Activated CD4-positive, CD25-positive, alpha-beta regulatory T cell (primary cell): Measurements from ENCODE around the gene FSD2.

ENCODE experiments used
- DNase-seq, 4 experiments: peaks; one replicate each; lab custom pipeline; 2025; lab: John Stamatoyannopoulos, UW

FSD2 gene

DNA sequence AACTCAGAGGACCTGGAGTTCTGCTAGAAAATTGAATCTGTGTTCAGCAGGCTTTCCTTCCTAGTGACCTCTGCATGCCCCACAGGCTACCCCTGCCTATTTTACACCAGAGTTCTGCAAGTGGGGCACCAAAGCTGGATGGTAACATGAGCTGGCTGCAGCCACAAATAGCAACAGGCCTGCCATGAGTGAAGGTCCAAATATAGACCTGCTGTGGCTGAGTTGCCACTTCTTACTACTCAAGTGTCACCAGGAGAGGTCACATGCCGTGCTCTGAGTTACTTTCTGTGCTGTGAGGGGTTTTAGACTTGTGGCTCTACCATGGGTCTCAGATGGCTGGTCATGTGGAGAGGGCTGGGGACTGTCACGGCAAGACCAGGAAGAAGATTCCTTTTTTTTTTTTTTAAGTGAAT lies at the start of gene FSD2:
TSS of gene FSD2 (minus strand) at position 76 of the 413 bp plus-strand sequence. CDS start 18,679 bp downstream, outside the sequence.
- no peak for DNase-seq

DNA sequence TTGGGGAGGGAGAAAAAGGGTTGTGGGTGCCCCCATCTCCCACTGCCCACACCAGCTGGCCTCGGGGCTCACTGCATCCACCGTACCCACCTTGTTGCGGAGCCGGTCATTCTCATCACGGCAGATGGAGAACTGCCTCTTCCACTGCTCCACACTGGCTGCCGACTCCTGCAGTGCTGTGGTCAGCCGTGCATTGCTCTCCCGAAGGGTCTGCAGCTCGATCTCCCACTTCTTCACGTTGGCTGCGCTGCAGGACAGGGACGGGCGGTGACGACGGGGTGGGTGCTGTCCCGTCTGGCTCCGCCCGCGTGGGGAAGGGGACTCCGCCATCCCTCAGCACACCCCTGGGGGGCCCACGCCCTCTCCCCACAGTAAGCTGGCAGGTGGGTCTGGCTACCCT lies 48.7 kb upstream of the FSD2 start:
- no peak for DNase-seq

GRCh38 chr15:82852941-82853561 lies 47.2 kb upstream of the FSD2 start:
- DNase-seq, result no peak

GRCh38 chr15:82851981-82852511 lies 46.2 kb upstream of the FSD2 start:
- DNase-seq, result no peak

DNA sequence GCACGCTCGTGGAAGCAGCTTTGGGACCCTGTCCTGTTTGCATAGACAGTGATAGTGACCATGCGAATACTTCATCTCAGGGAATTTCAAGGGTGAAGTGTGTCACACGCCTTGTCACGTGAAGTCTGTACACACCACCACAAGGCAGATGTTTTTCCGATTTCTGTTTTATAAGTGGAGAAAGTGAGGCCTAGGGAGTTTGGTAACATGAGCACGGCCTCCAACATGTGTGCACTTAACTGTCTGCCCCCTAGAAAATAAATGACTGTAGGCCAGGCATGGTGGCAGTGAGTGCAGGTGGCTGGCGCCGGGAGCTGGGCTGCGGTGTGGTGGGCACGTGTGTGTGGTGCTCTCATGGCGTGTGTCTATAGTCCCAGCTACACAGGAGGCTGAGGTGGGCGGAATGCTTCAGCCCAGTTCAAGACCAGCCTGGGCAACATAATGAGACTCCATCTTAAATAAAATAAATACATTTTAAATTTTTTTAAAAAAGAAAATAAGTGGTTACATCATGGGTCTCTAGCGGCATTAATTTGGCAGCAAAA lies 45.5 kb upstream of the FSD2 start:
- no peak for DNase-seq

DNA sequence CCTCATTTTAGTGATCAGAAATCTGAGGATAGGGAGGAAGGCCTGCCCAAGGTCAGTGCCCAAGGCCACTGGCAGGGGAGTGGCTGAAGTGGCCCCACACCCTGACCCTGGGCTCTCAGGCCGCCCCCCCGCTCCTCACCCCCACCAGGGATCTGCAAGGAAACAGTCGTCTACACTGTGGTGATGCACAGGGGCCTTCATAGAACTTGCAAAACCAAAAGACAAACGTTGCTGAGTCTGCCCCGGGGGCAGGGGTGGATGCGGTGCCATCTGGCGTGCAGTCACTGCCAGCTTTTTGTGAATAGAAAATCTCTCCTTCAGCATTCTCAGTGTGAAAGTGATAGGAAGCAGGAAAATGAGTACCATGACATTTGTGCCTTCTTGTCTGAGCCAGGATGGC lies 44.9 kb upstream of the FSD2 start:
- DNase-seq, result no peak

GRCh38 chr15:82849556-82850512 lies 44.0 kb upstream of the FSD2 start:
- no peak for DNase-seq

- no peak for DNase-seq
Observed at GRCh38 chr15:82848241-82848993, 42.5 kb upstream of the FSD2 start.

GRCh38 chr15:82847703-82848102 lies 41.8 kb upstream of the FSD2 start:
- DNase-seq, result no peak

- no peak for DNase-seq
Observed at GRCh38 chr15:82846621-82847020, 40.8 kb upstream of the FSD2 start.

- no peak for DNase-seq
Observed at GRCh38 chr15:82845686-82846085, 39.8 kb upstream of the FSD2 start.

DNA sequence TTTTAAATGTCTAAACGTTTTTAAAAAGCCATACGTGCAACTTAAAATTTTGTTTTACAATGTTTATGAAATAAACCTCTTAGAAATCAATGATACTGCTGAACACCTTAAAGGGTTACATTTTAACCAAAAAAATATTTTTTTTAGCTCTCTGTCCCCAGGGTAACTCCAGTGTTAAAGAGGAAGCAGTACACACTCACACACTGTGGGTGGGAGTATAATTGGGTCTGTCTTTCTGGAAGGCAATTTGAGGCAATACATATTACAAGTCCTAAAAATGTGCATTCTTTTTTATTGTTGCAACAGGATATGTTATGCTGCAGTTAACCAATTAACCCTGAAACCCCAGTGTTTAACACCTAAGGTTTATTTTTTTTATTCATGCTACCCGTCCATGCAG lies 37.7 kb upstream of the FSD2 start:
- no peak for DNase-seq

DNA sequence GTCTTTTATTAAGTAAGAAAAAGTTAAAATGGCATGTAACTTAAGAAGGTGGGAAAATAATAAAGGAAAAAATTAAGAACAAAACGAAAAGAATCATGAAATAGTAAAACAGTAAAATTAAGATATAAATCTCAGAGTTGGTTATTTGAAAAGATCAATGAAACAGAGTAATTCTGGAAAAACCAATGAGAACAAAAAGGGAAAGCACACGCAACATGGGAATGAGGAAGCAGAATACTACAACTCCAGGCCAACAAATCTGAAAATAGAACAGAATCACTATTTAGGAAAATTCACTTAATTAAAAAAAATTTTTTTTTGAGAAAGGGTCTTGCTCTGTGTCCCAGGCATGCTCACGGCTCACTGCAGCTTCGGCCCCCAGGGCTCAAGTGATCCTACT lies 34.3 kb upstream of the FSD2 start:
- no peak for DNase-seq

DNA sequence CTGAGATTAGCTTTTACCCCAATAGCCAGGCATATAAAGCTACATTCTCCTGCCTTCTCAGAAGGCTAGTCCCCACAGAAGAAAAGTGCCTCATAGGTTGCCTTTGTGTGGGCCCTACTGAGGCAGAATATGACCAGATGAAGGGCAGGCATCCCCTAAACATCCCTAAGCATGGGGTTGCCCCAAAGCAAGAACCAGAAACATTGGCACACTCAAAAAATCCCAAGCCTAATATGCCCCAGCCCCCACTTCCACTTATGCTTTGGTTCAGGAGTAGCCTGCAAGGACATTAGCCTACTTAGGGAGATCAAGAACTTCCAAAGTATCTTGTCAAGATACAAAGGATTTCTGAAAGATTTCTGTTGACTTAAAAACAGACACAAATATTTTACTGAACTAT lies 33.3 kb upstream of the FSD2 start:
- DNase-seq, result no peak

DNA sequence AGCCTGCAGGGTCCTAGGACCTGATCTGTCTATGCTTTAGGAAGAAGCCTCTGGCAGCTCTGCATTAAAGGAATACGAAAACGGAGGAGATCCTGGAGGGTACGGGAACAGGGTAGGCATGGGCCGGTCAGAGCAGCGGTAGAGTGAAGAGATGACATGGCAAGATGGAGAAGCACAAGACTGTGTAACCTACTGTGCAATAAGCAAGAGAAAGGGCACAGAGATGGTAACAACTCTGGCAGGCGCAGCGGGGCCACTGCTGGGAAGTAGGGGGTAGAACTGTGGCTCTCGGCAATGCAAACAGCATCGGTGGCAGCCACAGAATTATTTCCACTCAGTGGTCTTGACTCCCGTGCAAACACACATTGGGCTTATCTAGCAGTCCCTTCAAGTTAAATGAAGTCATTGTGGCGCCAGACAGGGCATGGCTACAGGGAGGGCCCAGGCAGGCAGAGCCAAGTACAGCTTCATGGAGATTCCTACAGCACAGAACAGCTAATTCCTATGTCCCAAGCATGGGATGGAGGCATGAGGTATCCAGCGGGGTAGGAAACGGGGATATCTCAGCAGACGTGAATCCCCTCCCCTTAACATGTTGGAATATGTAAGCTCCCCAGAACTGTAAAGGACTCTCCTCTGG lies 32.3 kb upstream of the FSD2 start:
- no peak for DNase-seq

- DNase-seq, result no peak
Observed at GRCh38 chr15:82835391-82835917, 29.6 kb upstream of the FSD2 start.

- no peak for DNase-seq
Observed at GRCh38 chr15:82833362-82833682, 27.5 kb upstream of the FSD2 start.

DNA sequence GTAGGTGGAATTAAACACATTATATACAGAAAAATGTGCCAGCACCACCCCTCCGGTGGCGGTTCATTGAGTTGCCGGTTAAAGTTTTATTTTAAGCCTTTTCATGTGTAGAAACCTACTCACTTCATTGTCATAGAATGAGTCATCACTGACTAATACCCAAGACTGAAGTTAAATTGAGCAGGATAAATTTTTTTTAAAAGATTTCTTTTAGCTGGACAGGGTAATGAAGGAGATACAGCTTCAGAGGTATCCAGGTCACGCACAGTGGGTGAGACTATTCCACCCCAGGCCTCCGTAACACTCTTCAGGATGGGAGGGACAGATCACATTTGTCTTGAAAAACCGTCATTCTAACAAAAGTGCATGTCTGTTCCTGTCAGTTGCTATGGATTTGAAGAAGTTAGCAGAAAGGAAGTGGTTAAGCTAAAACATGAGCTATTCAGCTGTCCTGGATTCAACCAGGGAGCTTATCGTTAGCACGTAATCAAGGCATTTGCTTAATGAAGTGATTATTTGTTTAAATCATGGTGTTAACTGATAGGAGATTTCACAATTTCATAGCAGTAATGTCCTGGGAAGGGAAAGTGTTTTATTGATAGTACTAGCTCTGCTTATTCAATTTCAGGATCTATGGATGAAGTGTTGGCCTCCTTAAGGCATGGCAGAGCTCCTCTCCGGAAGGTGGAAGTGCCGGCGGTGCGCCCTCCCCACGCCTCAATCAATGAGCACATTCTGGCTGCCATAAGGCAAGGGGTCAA lies 26.9 kb upstream of the FSD2 start:
- peak in 1 of 4 experiments; percentile 9 for DNase-seq

GRCh38 chr15:82831894-82832600 lies 26.2 kb upstream of the FSD2 start:
- DNase-seq, result no peak
